LNCAP (cell line): ENCODE data around the gene PPAT.

Experiments
- TF ChIP-seq, protein P1 (sequence below): fragments of 450-650 bp; IDR thresholded peaks from 2 replicates; pipeline ENCODE4 v1.5.1; 2017; ENCODE audit warnings: mild to moderate bottlenecking

PPAT gene

DNA sequence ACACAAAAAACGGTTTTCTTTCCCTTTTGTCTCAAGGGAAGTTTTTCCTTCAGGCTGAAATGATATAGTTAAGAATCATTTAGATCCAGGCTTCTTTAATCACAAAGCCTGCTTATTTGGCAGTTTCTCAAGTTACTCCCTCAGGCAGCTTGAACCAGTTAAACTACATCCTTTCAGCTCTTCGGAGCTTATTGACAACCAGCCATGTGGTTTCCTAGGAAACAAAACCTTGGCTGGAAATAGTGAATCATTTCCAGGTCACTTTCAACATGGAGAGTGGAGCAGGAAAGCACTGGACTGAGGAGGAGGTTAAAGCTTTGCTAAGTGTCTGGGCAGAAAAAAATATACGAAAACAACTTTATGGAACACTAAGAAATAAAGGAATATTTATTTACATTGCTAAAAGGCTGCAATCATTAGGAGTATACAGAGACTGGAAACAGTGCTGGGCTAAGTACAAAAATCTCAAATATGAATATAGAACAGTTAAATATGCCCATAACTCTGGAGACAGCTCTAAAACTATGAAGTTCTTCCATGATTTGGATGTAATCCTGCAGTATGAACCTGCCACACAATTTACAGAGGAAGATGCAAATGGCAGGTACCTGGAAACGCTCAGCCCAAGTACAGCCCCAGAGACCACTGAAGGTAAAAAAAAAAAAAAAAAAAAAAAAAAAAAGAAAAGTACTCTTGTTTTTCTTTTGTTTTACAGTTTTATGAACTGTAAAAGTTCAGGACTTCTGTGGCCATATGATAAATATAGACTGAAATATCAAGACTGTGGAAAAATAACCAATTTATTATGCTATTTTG is 25.0 kb downstream of the PPAT start:
- TF ChIP-seq, protein P1, sequence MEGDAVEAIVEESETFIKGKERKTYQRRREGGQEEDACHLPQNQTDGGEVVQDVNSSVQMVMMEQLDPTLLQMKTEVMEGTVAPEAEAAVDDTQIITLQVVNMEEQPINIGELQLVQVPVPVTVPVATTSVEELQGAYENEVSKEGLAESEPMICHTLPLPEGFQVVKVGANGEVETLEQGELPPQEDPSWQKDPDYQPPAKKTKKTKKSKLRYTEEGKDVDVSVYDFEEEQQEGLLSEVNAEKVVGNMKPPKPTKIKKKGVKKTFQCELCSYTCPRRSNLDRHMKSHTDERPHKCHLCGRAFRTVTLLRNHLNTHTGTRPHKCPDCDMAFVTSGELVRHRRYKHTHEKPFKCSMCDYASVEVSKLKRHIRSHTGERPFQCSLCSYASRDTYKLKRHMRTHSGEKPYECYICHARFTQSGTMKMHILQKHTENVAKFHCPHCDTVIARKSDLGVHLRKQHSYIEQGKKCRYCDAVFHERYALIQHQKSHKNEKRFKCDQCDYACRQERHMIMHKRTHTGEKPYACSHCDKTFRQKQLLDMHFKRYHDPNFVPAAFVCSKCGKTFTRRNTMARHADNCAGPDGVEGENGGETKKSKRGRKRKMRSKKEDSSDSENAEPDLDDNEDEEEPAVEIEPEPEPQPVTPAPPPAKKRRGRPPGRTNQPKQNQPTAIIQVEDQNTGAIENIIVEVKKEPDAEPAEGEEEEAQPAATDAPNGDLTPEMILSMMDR: no peak

DNA sequence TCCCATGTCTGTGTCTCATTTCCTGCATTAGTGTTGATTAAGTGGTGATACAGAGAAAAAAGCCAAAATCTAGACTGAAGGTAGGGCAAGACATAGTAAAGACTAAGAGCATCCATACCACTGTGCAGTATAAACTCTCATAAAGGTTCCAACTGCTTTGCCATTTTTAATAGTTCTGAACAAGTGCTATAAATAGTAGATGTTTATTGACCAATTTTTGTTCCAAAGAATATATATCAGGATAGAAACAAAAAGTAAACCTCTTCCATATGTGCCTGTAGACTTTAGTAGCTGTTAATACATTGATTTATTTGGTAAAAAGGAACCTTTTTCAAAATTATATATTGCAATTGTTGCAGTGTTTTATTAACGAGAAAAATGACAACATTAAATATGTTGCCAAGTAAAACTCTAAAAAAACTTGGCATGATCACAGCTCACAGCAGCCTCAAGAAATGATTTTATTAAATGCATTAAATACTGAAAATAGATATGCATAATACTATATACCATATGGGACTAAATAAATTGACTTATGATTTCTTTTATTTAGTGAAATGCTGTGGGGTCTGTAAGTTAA is 25.8 kb downstream of the PPAT start:
- TF ChIP-seq, protein P1: no peak

DNA sequence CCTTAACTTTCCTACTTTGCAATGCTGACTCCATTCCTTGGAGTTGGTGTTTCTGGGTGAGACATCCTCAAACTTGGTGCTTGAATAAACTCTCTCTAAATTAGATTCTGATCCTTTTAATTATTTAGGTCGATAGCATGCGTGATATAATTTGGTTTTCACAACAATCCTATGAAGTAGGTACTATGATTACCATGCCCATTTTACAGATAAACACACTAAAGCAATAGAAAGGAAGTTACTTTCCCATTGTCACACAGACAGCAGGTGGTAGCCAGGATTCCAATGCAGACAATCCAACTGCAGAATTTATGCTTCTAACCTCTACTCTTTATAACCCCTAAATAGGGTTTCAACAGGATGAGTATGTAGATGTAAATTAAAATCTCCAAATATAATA is 26.4 kb downstream of the PPAT start:
- TF ChIP-seq, protein P1: no peak

DNA sequence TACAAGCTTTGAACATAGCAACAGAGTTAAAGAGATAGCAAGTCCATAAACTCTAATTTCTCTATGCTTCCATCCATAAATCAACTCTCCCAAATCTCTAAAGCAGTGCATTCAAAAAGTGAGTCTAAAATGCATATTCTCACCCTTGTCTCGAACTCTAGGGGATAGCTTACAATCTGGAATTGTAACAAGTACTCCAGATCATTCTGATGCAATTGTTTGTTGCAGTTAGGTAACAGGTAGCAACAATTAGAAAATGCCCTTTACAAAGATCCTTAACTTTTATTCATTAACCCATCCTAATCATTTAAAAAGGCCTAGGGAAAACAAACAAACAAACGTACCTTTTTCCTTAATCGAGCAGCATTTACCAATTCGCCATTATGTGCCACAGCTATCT is 29.3 kb downstream of the PPAT start:
- TF ChIP-seq, protein P1: no peak

DNA sequence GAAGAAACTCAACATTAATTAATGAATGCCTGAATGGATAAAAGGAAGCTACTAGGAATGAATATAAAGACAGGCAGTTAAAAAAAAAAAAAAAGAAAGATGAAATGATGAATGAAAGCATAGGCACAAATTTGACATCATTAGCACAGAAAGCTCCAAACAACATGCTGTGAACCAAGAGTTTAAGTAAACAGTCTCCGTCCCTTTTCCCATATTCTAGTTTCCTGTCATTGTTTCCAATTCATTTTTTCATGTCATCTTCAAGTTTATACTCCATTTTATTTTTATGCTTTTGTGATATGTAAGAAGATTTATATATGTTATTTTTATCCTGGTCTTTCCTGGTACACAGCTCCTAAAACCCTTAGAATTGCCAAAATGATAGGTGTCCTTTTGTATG is 30.4 kb downstream of the PPAT start:
- TF ChIP-seq, protein P1: no peak

DNA sequence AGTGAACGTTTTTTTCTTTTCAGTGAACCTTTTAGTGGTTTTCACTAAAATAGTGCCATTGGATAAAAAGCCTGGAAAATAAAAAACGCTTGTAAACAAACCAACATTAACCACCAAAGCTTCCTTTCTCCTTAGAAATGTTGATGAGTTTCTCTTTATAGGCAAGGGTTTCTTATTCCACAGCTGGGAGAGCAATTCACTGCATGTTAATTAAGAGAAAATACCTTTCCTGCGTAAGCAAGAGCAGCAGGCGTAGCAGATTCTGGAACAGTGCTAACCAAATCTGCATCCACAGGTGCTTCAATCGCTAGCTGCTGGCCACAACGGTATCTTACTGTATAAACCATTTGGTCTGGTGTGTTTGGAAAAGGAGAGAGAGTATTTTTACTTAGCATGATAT is 34.9 kb downstream of the PPAT start:
- TF ChIP-seq, protein P1: no peak

DNA sequence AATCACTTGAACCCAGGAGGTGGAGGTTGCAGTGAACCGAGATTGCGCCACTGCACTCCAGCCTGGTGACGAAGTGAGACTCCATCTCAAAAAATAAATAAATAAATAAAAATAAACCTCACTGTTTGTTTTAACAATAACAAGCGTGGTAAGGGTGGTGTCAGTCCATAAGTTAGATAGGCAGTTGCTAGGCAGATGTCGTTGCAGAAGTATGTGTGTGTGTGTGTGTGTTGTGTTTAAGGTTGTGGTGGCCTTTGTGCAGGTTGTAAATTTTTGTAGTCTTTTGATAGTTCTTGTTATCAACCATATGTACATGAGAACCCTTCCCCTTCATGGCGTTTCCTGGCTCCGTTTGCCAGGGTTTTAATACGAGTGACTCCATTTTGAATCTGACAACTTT is 44.1 kb downstream of the PPAT start:
- TF ChIP-seq, protein P1: no peak
